ENCODE data around the gene WDPCP.

Gene WDPCP

GRCh38 chr2:63435070-63435469 lies 153.2 kb downstream of the WDPCP start:
- peak; percentile 43 for DNase-seq (ENCODE audit: low read depth)
- no peak for TF ChIP-seq CTCF (IDR thresholded peaks at IDR 0.05; ENCODE audit: control insufficient read depth, extremely low read depth, insufficient read depth)
- no peak overlapping the region for H3K4me3 ChIP-seq (ENCODE audit: low read depth, low read length)

- TF ChIP-seq CTCF (IDR thresholded peaks at IDR 0.05; ENCODE audit: control insufficient read depth, extremely low read depth, insufficient read depth), result no peak
- no peak overlapping the region for H3K4me3 ChIP-seq (ENCODE audit: low read depth, low read length)
- no peak for DNase-seq (ENCODE audit: low read depth)
Measured at GRCh38 chr2:63434024-63435001, 154.0 kb downstream of the WDPCP start.

GRCh38 chr2:63432373-63432772 lies 155.9 kb downstream of the WDPCP start:
- no peak for TF ChIP-seq CTCF (IDR thresholded peaks at IDR 0.05; ENCODE audit: control insufficient read depth, extremely low read depth, insufficient read depth)
- no peak for DNase-seq (ENCODE audit: low read depth)
- H3K4me3 ChIP-seq (ENCODE audit: low read depth, low read length), result no peak overlapping the region

GRCh38 chr2:63425606-63426005 lies 162.7 kb downstream of the WDPCP start:
- no peak overlapping the region for H3K4me3 ChIP-seq (ENCODE audit: low read depth, low read length)
- DNase-seq (ENCODE audit: low read depth), result no peak
- TF ChIP-seq CTCF (IDR thresholded peaks at IDR 0.05; ENCODE audit: control insufficient read depth, extremely low read depth, insufficient read depth), result no peak

- no peak overlapping the region for H3K4me3 ChIP-seq (ENCODE audit: low read depth, low read length)
- no peak for DNase-seq (ENCODE audit: low read depth)
- TF ChIP-seq CTCF (IDR thresholded peaks at IDR 0.05; ENCODE audit: control insufficient read depth, extremely low read depth, insufficient read depth), result no peak
Measured at GRCh38 chr2:63425079-63425416, 163.2 kb downstream of the WDPCP start.

GRCh38 chr2:63424329-63425078 lies 163.8 kb downstream of the WDPCP start:
- TF ChIP-seq CTCF (IDR thresholded peaks at IDR 0.05; ENCODE audit: control insufficient read depth, extremely low read depth, insufficient read depth), result peak; percentile 36
- peak; percentile 6 for DNase-seq (ENCODE audit: low read depth)
- no peak overlapping the region for H3K4me3 ChIP-seq (ENCODE audit: low read depth, low read length)

Data from LNCaP clone FGC (cell line).